Measurements from ENCODE around the gene VIPAS39.
"Not testable (repeated sequence)": the region's sequence is repeated elsewhere in the genome, so short reads cannot be mapped to it uniquely, and the experiment has no call there.

Gene VIPAS39

GRCh38 chr14:77473921-77474320, 16.5 kb upstream of the VIPAS39 start:
- in situ Hi-C loops (cut with MboI; ENCODE audit: low sequenced_read_pairs): loop anchor here (25.0 kb wide), 1 partner anchor 238 kb away; the partner anchor contains the start of genes ALKBH1 and SLIRP

- in situ Hi-C loops (cut with MboI; ENCODE audit: low sequenced_read_pairs): loop anchor here (25.0 kb wide), 1 partner anchor 242 kb away; the partner anchor contains the start of genes ALKBH1 and SLIRP
These were observed 12.9 kb upstream of the VIPAS39 start for GRCh38 chr14:77470224-77470870.

- in situ Hi-C loops (cut with MboI; ENCODE audit: low sequenced_read_pairs): loop anchor here (25.0 kb wide), 1 partner anchor 243 kb away; the partner anchor contains the start of genes ALKBH1 and SLIRP
These were observed 12.1 kb upstream of the VIPAS39 start for GRCh38 chr14:77469539-77469938.

- in situ Hi-C loops (cut with MboI; ENCODE audit: low sequenced_read_pairs): loop anchor here (25.0 kb wide), 1 partner anchor 243 kb away; the partner anchor contains the start of genes ALKBH1 and SLIRP
These were observed 11.7 kb upstream of the VIPAS39 start for GRCh38 chr14:77469067-77469505.

- in situ Hi-C loops (cut with MboI; ENCODE audit: low sequenced_read_pairs): loop anchor here (25.0 kb wide), 1 partner anchor 244 kb away; the partner anchor contains the start of genes ALKBH1 and SLIRP
These were observed 10.4 kb upstream of the VIPAS39 start for GRCh38 chr14:77467801-77468200.

GRCh38 chr14:77459072-77459723, 1.8 kb upstream of the VIPAS39 start:
- in situ Hi-C loops (cut with MboI; ENCODE audit: low sequenced_read_pairs): loop anchor here (25.0 kb wide), 1 partner anchor 253 kb away; the partner anchor contains the start of genes ALKBH1 and SLIRP

GRCh38 chr14:77458249-77458950, 999 bp upstream of the VIPAS39 start:
- in situ Hi-C loops (cut with MboI; ENCODE audit: low sequenced_read_pairs): loop anchor here (25.0 kb wide), 1 partner anchor 254 kb away; the partner anchor contains the start of genes ALKBH1 and SLIRP

- in situ Hi-C loops (cut with MboI; ENCODE audit: low sequenced_read_pairs): loop anchor here (25.0 kb wide), 1 partner anchor 255 kb away; the partner anchor contains the start of genes ALKBH1 and SLIRP
These were observed 283 bp downstream of the VIPAS39 start for GRCh38 chr14:77457115-77457521.

GRCh38 chr14:77455966-77456640, 1.3 kb downstream of the VIPAS39 start:
- in situ Hi-C loops (cut with MboI; ENCODE audit: low sequenced_read_pairs): loop anchor here (25.0 kb wide), 1 partner anchor 256 kb away; the partner anchor contains the start of genes ALKBH1 and SLIRP

GRCh38 chr14:77442196-77442595, 15.2 kb downstream of the VIPAS39 start:
- in situ Hi-C loops (cut with MboI; ENCODE audit: low sequenced_read_pairs): no loop called here

GRCh38 chr14:77439861-77440260, 17.5 kb downstream of the VIPAS39 start:
- in situ Hi-C loops (cut with MboI; ENCODE audit: low sequenced_read_pairs): no loop called here

- in situ Hi-C loops (cut with MboI; ENCODE audit: low sequenced_read_pairs): no loop called here
These were observed 18.8 kb downstream of the VIPAS39 start for GRCh38 chr14:77438596-77438995.

- in situ Hi-C loops (cut with MboI; ENCODE audit: low sequenced_read_pairs): no loop called here
These were observed 21.4 kb downstream of the VIPAS39 start for GRCh38 chr14:77436042-77436441.

GRCh38 chr14:77426396-77426795, 31.0 kb downstream of the VIPAS39 start:
- in situ Hi-C loops (cut with MboI; ENCODE audit: low sequenced_read_pairs): no loop called here

GRCh38 chr14:77424862-77425261, 32.5 kb downstream of the VIPAS39 start:
- in situ Hi-C loops (cut with MboI; ENCODE audit: low sequenced_read_pairs): no loop called here

- in situ Hi-C loops (cut with MboI; ENCODE audit: low sequenced_read_pairs): no loop called here
These were observed 34.0 kb downstream of the VIPAS39 start, which contains the start of gene NOXRED1 for GRCh38 chr14:77423423-77423822. Gene NOXRED1, minus strand, starts transcription at chr14:77423523. Its CDS starts 634 bp downstream, at chr14:77422889.

GRCh38 chr14:77421201-77421600, 36.2 kb downstream of the VIPAS39 start:
- in situ Hi-C loops (cut with MboI; ENCODE audit: low sequenced_read_pairs): no loop called here

- in situ Hi-C loops (cut with MboI; ENCODE audit: low sequenced_read_pairs): no loop called here
These were observed 40.6 kb downstream of the VIPAS39 start for GRCh38 chr14:77416836-77417235.

- in situ Hi-C loops (cut with MboI; ENCODE audit: low sequenced_read_pairs): not testable (repeated sequence)
These were observed 41.3 kb downstream of the VIPAS39 start for GRCh38 chr14:77416098-77416497.

- in situ Hi-C loops (cut with MboI; ENCODE audit: low sequenced_read_pairs): not testable (repeated sequence)
These were observed 41.9 kb downstream of the VIPAS39 start for GRCh38 chr14:77415403-77416030.

Measured in HL-60/S4 treated with phorbol 12-myristate 13-acetate at 8.2 ng/mL for 4 days and 3 days (cell line).